GM23248 (cell line): ENCODE data around the gene ERCC1.

Experiments used
- EZH2 ChIP-seq: fragments of 200-600 bp; sonication (generic); IDR thresholded peaks from 2 replicates; pipeline ENCODE4 v1.6.1; 2018; ENCODE audit warnings: antibody characterized with exemption, mild to moderate bottlenecking; ENCODE audit not compliant: insufficient read depth, poor library complexity, severe bottlenecking
- EZH2phosphoT487 ChIP-seq: fragments of 200-600 bp; sonication (generic); IDR thresholded peaks from 2 replicates; pipeline ENCODE4 v1.6.1; 2018; ENCODE audit warnings: antibody characterized with exemption, moderate library complexity, mild to moderate bottlenecking, low read depth; ENCODE audit not compliant: insufficient read depth

DNA sequence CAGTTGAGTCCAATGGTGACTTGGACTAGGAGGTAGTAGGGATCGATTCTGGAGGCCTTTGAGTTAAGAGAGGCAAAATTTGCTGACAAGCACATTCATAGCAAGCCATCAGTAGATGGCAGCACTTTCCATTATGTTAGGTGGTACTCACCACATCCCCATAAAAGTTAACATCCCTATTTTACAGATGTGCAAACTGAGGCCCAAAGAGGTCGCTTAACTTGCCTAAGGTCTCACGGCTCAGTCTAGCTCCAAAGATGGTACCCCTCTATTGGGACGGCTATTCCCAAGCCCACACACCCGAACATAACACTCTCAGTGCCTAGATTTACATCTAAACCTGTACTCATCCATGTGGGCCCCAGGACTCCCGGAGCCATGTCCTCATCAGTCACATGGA, 22.6 kb upstream of the ERCC1 start:
- TF ChIP-seq EZH2: no peak
- no peak for TF ChIP-seq EZH2phosphoT487
